GM23338 (cell line): ENCODE measurements around the gene BCAS3. TPM values are rescaled to one million over a fixed set of nuclear protein-coding genes. Genes with fewer than 3 reads are reported as not detected.

Experiments used
- ATAC-seq: fragments of 200-7000 bp; cut with Tn5 transposase; 3 replicates; pipeline ENCODE4 v1.9.1; 2020
- DNase-seq: peaks from one replicate; pipeline ENCODE4 v3.0.0-alpha.2; 2015; ENCODE audit warnings: low spot score
- H2AFZ ChIP-seq: fragments of 200-600 bp; sonication (generic); 2 replicates; pipeline ENCODE4 v1.8.0; 2016; ENCODE audit warnings: antibody characterized with exemption, mild to moderate bottlenecking, moderate library complexity
- H3F3A ChIP-seq: fragments of 200-600 bp; sonication (generic); replicated peaks from 2 replicates; pipeline ENCODE4 v1.8.0; 2017; ENCODE audit warnings: antibody characterized with exemption, mixed run types, low read depth
- H3K27ac ChIP-seq: fragments of 200-600 bp; sonication (generic); 2 replicates; pipeline ENCODE4 v1.6.1; 2016; ENCODE audit warnings: low read depth
- H3K27me3 ChIP-seq: fragments of 200-600 bp; sonication (generic); 2 replicates; pipeline ENCODE4 v1.8.0; 2016; ENCODE audit warnings: mild to moderate bottlenecking, mixed run types, moderate library complexity; ENCODE audit not compliant: insufficient read depth
- H3K36me3 ChIP-seq: fragments of 200-600 bp; sonication (generic); 2 replicates; pipeline ENCODE4 v1.8.0; 2016; ENCODE audit warnings: mild to moderate bottlenecking; ENCODE audit not compliant: insufficient read depth
- H3K4me1 ChIP-seq: fragments of 200-600 bp; sonication (generic); 2 replicates; pipeline ENCODE4 v1.8.0; 2016; ENCODE audit warnings: mild to moderate bottlenecking, moderate library complexity; ENCODE audit not compliant: insufficient read depth
- H3K4me2 ChIP-seq: fragments of 200-600 bp; sonication (generic); 2 replicates; pipeline ENCODE4 v1.7.1; 2017; ENCODE audit warnings: mixed run types
- H3K4me3 ChIP-seq: fragments of 200-600 bp; sonication (generic); 2 replicates; pipeline ENCODE4 v1.6.1; 2016; ENCODE audit warnings: mixed run types
- H3K79me2 ChIP-seq: fragments of 200-600 bp; sonication (generic); replicated peaks from 2 replicates; pipeline ENCODE4 v1.8.0; 2017; ENCODE audit warnings: mild to moderate bottlenecking; ENCODE audit not compliant: insufficient read depth
- H3K9me2 ChIP-seq: fragments of 200-600 bp; sonication (generic); 2 replicates; pipeline ENCODE4 v1.8.0; 2017; ENCODE audit not compliant: insufficient read depth
- H4K20me1 ChIP-seq: fragments of 200-600 bp; sonication (generic); replicated peaks from 2 replicates; pipeline ENCODE4 v1.8.0; 2017; ENCODE audit warnings: mild to moderate bottlenecking; ENCODE audit not compliant: insufficient read depth
- H3K27ac Mint-ChIP-seq: 2 replicates; pipeline ENCODE4 v1.8.0; 2020; ENCODE audit warnings: inconsistent platforms, mild to moderate bottlenecking, moderate library complexity, mixed read lengths
- H3K27me3 Mint-ChIP-seq: 3 replicates; pipeline ENCODE4 v1.8.0; 2022; ENCODE audit warnings: low read depth, mild to moderate bottlenecking, moderate library complexity, mixed read lengths, inconsistent platforms; ENCODE audit not compliant: insufficient read depth, poor library complexity
- H3K36me3 Mint-ChIP-seq: 3 replicates; pipeline ENCODE4 v1.8.0; 2021; ENCODE audit warnings: low read depth, mild to moderate bottlenecking, inconsistent platforms, moderate library complexity, mixed read lengths
- H3K4me1 Mint-ChIP-seq: 3 replicates; pipeline ENCODE4 v1.8.0; 2020; ENCODE audit warnings: mild to moderate bottlenecking, inconsistent platforms, mixed read lengths
- H3K4me3 Mint-ChIP-seq: 3 replicates; pipeline ENCODE4 v1.8.0; 2021; ENCODE audit warnings: moderate library complexity, mild to moderate bottlenecking, inconsistent platforms, mixed read lengths
- H3K9me3 Mint-ChIP-seq: 3 replicates; pipeline ENCODE4 v1.8.0; 2020; ENCODE audit warnings: moderate library complexity, mild to moderate bottlenecking, inconsistent platforms, mixed read lengths
- CREB1 ChIP-seq: fragments of 250-450 bp; sonication (Bioruptor Pico); IDR thresholded peaks from 2 replicates; pipeline ENCODE4 v1.5.0; 2020; ENCODE audit warnings: low read depth, mild to moderate bottlenecking, moderate library complexity
- EZH2 ChIP-seq: fragments of 200-600 bp; sonication (generic); IDR thresholded peaks from one replicate; pipeline ENCODE4 v1.8.0; 2017; ENCODE audit warnings: antibody characterized with exemption, mild to moderate bottlenecking, low read depth; ENCODE audit not compliant: unreplicated experiment
- EZH2phosphoT487 ChIP-seq: fragments of 200-600 bp; sonication (generic); IDR thresholded peaks from one replicate; pipeline ENCODE4 v1.8.1; 2018; ENCODE audit warnings: antibody characterized with exemption; ENCODE audit not compliant: unreplicated experiment
- JUNB ChIP-seq: IDR thresholded peaks from one replicate; pipeline ENCODE4 v1.6.1; 2016; ENCODE audit warnings: antibody characterized with exemption; ENCODE audit not compliant: unreplicated experiment
- STAT1 ChIP-seq: IDR thresholded peaks from one replicate; pipeline ENCODE4 v1.6.1; 2016; ENCODE audit warnings: antibody characterized with exemption; ENCODE audit not compliant: unreplicated experiment
- ZNF114 ChIP-seq: fragments of 250-450 bp; sonication (Bioruptor Pico); IDR thresholded peaks from 2 replicates; pipeline ENCODE4 v1.5.0; 2020; ENCODE audit warnings: mild to moderate bottlenecking, moderate library complexity
- ZNF331 ChIP-seq: fragments of 250-450 bp; sonication (Bioruptor Pico); IDR thresholded peaks from 2 replicates; pipeline ENCODE4 v1.5.0; 2020; ENCODE audit warnings: low read depth, mild to moderate bottlenecking, moderate library complexity
- polyA plus RNA-seq: library from polyadenylated mRNA; unstranded; fragments of >200 nt; fragmentation: Nextera tagmentation; extraction: Ambion mirVana; gene quantifications from 2 replicates; pipeline ENCODE4 v1.2.1, GENCODE V29; 2016
- total RNA-seq: library from RNA; depleted of rRNA; stranded (reverse); fragments of >200 nt; shearing (Covaris generic); gene quantifications from 2 replicates; pipeline ENCODE4 v1.2.3, GENCODE V29; 2014
- TF ChIP-seq, protein P1 (sequence below), 2 experiments: fragments of 200-600 bp in 1 of 2; sonication (generic) in 1 of 2; conservative IDR thresholded peaks; 2 replicates each; pipeline versions ENCODE4 v1.5.1 to v1.6.1; 2016 to 2017; ENCODE audit warnings: antibody characterized with exemption in 2 of 2, low read depth in 2 of 2, mild to moderate bottlenecking in 2 of 2, moderate library complexity in 1 of 2
- TF ChIP-seq, protein P2 (sequence below): IDR thresholded peaks from one replicate; pipeline ENCODE4 v1.6.1; 2018; ENCODE audit warnings: antibody characterized with exemption; ENCODE audit not compliant: unreplicated experiment
- TF ChIP-seq, protein P3 (sequence below): IDR thresholded peaks from 2 replicates; pipeline ENCODE4 v1.6.1; 2016; ENCODE audit warnings: antibody characterized with exemption

The BCAS3 gene
- total and polyA plus RNA-seq, 2 experiments from 2014 or later: 8.2 to 28.0 TPM

DNA sequence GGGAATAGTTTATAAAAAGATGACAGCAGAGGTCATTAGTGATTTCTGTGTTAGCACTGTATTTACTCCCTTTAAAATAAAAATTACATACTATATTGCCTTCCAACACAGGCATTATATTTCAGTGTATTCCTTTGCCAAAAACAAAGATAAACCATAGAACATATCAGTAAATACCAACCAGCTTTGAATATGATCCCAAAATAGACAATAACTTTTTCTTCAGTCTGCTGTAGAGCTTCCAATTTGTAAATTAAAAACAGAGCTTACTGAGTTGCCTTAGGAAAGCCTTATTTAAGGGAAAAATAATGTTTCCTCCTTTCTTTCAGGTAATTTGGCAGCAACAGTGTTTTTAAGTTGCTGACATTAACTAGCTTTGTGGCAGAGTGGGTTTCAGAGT lies 369.9 kb downstream of the BCAS3 start (continued):
- TF ChIP-seq EZH2 (no peak), ZNF114 (CRISPR knock-in tag) (no peak), CREB1 (CRISPR knock-in tag) (no peak)

DNA sequence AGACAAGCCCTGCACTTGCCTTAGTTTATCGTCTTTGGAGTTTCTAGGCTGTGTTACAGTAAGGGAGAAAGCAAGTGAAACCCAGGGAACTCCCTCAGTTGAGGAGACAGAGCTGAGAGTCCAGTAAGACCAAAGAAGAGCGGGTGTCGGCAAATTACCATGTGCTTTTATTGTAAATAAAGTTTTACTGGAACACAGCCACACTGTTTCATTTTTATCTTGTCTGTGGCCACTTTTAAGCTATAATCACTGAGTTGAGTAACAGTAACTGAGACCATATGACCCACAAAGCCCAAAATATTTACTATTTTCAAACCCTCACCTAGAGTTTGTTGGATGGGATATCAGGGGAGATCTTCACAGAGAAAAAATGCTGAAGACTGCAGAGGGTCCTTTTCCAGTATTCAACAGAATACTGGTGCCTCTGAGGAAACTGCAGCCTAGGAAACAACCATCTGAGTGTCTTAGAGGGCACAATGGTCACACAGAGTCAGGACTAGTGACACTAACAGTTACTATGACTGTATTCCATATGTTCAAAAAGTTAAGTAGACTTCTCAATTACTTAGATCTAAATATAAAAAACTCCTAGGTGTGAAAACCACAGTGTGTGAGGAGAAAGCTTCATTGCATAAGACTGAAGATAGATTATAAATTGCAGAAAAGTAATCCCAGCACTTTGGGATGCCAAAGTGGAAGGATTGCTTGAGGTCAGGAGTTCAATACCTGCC lies 370.9 kb downstream of the BCAS3 start:
- H3K4me2 ChIP-seq: no peak overlapping the region
- H4K20me1 ChIP-seq: no peaks in the 10 kb centered on the region
- H3K9me3 Mint-ChIP-seq: no peaks in the 10 kb centered on the region
- no peak overlapping the region for H3K4me3 Mint-ChIP-seq
- no peak for ATAC-seq
- H3K27me3 Mint-ChIP-seq: no peaks in the 10 kb centered on the region
- H3K4me1 ChIP-seq: no peaks in the 10 kb centered on the region
- H3K27me3 ChIP-seq: no peaks in the 10 kb centered on the region
- no peaks in the 10 kb centered on the region; the same call in 1 of the 2 replicates for H3K9me2 ChIP-seq
- TF ChIP-seq, protein P1, sequence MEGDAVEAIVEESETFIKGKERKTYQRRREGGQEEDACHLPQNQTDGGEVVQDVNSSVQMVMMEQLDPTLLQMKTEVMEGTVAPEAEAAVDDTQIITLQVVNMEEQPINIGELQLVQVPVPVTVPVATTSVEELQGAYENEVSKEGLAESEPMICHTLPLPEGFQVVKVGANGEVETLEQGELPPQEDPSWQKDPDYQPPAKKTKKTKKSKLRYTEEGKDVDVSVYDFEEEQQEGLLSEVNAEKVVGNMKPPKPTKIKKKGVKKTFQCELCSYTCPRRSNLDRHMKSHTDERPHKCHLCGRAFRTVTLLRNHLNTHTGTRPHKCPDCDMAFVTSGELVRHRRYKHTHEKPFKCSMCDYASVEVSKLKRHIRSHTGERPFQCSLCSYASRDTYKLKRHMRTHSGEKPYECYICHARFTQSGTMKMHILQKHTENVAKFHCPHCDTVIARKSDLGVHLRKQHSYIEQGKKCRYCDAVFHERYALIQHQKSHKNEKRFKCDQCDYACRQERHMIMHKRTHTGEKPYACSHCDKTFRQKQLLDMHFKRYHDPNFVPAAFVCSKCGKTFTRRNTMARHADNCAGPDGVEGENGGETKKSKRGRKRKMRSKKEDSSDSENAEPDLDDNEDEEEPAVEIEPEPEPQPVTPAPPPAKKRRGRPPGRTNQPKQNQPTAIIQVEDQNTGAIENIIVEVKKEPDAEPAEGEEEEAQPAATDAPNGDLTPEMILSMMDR (conservative IDR thresholded peaks at IDR 0.05; ENCODE audit: low read depth in 2 of 2): no peak
- TF ChIP-seq STAT1 (no peak), EZH2 (no peak), ZNF331 (CRISPR knock-in tag) (no peak)
- TF ChIP-seq, protein P2, sequence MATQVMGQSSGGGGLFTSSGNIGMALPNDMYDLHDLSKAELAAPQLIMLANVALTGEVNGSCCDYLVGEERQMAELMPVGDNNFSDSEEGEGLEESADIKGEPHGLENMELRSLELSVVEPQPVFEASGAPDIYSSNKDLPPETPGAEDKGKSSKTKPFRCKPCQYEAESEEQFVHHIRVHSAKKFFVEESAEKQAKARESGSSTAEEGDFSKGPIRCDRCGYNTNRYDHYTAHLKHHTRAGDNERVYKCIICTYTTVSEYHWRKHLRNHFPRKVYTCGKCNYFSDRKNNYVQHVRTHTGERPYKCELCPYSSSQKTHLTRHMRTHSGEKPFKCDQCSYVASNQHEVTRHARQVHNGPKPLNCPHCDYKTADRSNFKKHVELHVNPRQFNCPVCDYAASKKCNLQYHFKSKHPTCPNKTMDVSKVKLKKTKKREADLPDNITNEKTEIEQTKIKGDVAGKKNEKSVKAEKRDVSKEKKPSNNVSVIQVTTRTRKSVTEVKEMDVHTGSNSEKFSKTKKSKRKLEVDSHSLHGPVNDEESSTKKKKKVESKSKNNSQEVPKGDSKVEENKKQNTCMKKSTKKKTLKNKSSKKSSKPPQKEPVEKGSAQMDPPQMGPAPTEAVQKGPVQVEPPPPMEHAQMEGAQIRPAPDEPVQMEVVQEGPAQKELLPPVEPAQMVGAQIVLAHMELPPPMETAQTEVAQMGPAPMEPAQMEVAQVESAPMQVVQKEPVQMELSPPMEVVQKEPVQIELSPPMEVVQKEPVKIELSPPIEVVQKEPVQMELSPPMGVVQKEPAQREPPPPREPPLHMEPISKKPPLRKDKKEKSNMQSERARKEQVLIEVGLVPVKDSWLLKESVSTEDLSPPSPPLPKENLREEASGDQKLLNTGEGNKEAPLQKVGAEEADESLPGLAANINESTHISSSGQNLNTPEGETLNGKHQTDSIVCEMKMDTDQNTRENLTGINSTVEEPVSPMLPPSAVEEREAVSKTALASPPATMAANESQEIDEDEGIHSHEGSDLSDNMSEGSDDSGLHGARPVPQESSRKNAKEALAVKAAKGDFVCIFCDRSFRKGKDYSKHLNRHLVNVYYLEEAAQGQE: no peak
- DNase-seq: no peak
- H3K79me2 ChIP-seq: no peaks in the 10 kb centered on the region
- no peaks in the 10 kb centered on the region for H3F3A ChIP-seq
- peak overlapping the region; percentile 15; the same call in 1 of the 2 replicates for H3K27ac ChIP-seq
- H2AFZ ChIP-seq: no peak overlapping the region
- H3K36me3 ChIP-seq: no peaks in the 10 kb centered on the region
- H3K36me3 Mint-ChIP-seq: no peaks in the 10 kb centered on the region
- no peak overlapping the region for H3K4me3 ChIP-seq
- H3K4me1 Mint-ChIP-seq: no peaks in the 10 kb centered on the region
- no peak overlapping the region for H3K27ac Mint-ChIP-seq

DNA sequence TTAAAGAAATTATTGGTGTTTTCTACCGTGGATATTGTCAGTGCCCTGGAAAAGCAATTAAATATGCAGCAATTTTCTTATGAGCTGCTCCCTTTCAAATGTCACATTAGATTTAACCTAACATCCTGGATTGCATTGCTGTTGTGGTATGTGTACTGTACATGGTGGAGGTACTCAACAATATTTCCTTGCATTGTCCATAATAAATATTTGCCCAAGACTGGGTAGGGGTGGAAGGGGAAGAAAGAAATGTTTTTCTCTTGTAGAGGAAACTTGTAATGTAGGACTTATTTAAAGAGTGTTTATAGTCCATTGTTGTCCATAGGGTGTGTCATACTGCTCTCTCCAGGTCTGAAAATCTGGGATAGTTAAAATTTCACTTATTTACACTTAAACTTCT lies 375.8 kb downstream of the BCAS3 start:
- no peaks in the 10 kb centered on the region for H3K4me1 ChIP-seq
- no peak overlapping the region for H2AFZ ChIP-seq
- no peak overlapping the region for H3K4me2 ChIP-seq
- Mint-ChIP-seq H3K27ac (no peak overlapping the region), H3K4me3 (no peak overlapping the region), H3K27me3 (no peaks in the 10 kb centered on the region), H3K9me3 (no peaks in the 10 kb centered on the region), H3K36me3 (no peaks in the 10 kb centered on the region), H3K4me1 (no peaks in the 10 kb centered on the region)
- no peaks in the 10 kb centered on the region for H3K79me2 ChIP-seq
- no peaks in the 10 kb centered on the region for H4K20me1 ChIP-seq
- ATAC-seq (no peak), DNase-seq (no peak)
- H3K27ac ChIP-seq: no peak overlapping the region
- no peaks in the 10 kb centered on the region for H3F3A ChIP-seq
- H3K4me3 ChIP-seq: no peak overlapping the region
- H3K9me2 ChIP-seq: no peaks in the 10 kb centered on the region
- no peaks in the 10 kb centered on the region for H3K27me3 ChIP-seq
- H3K36me3 ChIP-seq: no peaks in the 10 kb centered on the region
- TF ChIP-seq JUNB (no peak), ZNF114 (CRISPR knock-in tag) (no peak), CREB1 (CRISPR knock-in tag) (no peak), STAT1 (no peak), EZH2 (no peak), EZH2phosphoT487 (no peak)
- TF ChIP-seq, protein P1 (conservative IDR thresholded peaks at IDR 0.05; ENCODE audit: low read depth in 2 of 2): no peak
- TF ChIP-seq, protein P3, sequence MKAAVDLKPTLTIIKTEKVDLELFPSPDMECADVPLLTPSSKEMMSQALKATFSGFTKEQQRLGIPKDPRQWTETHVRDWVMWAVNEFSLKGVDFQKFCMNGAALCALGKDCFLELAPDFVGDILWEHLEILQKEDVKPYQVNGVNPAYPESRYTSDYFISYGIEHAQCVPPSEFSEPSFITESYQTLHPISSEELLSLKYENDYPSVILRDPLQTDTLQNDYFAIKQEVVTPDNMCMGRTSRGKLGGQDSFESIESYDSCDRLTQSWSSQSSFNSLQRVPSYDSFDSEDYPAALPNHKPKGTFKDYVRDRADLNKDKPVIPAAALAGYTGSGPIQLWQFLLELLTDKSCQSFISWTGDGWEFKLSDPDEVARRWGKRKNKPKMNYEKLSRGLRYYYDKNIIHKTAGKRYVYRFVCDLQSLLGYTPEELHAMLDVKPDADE: no peak
